H9 (cell line): Measurements from ENCODE around the gene SDK2. TPM values are rescaled to one million over a fixed set of nuclear protein-coding genes. Genes with fewer than 3 reads are reported as not detected.

ENCODE experiments used
- DNase-seq: peaks from one replicate; pipeline ENCODE4 v3.0.0-alpha.2; 2017
- H2AFZ ChIP-seq: one replicate; pipeline ENCODE4 v1.6.1; 2013; ENCODE audit warnings: mild to moderate bottlenecking, low read length, control low read depth, moderate library complexity
- H2AK5ac ChIP-seq: 2 replicates; pipeline ENCODE4 v1.6.1; 2013; ENCODE audit warnings: low read length, control low read depth, mixed read lengths; ENCODE audit not compliant: insufficient read length
- H2BK120ac ChIP-seq: one replicate; pipeline ENCODE4 v1.6.1; 2013; ENCODE audit warnings: low read depth, mild to moderate bottlenecking, low read length, control low read depth, inconsistent platforms; ENCODE audit not compliant: poor library complexity, severe bottlenecking
- H2BK12ac ChIP-seq: 2 replicates; pipeline ENCODE4 v1.6.1; 2013; ENCODE audit warnings: low read length, control low read depth, mixed read lengths, low read depth; ENCODE audit not compliant: insufficient read length
- H2BK15ac ChIP-seq: 2 replicates; pipeline ENCODE4 v1.6.1; 2013; ENCODE audit warnings: low read depth, low read length, control low read depth
- H2BK20ac ChIP-seq: one replicate; pipeline ENCODE4 v1.6.1; 2013; ENCODE audit warnings: low read depth, mild to moderate bottlenecking, low read length, control low read depth, inconsistent platforms; ENCODE audit not compliant: poor library complexity, severe bottlenecking
- H2BK5ac ChIP-seq: 2 replicates; pipeline ENCODE4 v1.6.1; 2013; ENCODE audit warnings: low read length, control low read depth, mixed read lengths; ENCODE audit not compliant: insufficient read length
- H3K14ac ChIP-seq: 2 replicates; pipeline ENCODE4 v1.6.1; 2013; ENCODE audit warnings: low read length, control low read depth; ENCODE audit not compliant: insufficient read depth
- H3K18ac ChIP-seq: 2 replicates; pipeline ENCODE4 v1.6.1; 2013; ENCODE audit warnings: low read depth, mild to moderate bottlenecking, mixed read lengths, low read length, control low read depth; ENCODE audit not compliant: insufficient read length
- H3K23ac ChIP-seq: 2 replicates; pipeline ENCODE4 v1.6.1; 2013; ENCODE audit warnings: low read length, control low read depth, mixed read lengths, low read depth; ENCODE audit not compliant: insufficient read length
- H3K23me2 ChIP-seq: 2 replicates; pipeline ENCODE4 v1.6.1; 2013; ENCODE audit warnings: low read depth, mild to moderate bottlenecking, mixed read lengths, low read length, control low read depth; ENCODE audit not compliant: insufficient read length, poor library complexity, severe bottlenecking
- H3K27ac ChIP-seq: 2 replicates; pipeline ENCODE4 v1.5.1; 2013; ENCODE audit warnings: low read length, control low read depth, mixed read lengths, low read depth; ENCODE audit not compliant: insufficient read length
- H3K27me3 ChIP-seq: 2 replicates; pipeline ENCODE4 v1.6.1; 2013; ENCODE audit warnings: low read length, control low read depth, inconsistent platforms; ENCODE audit not compliant: insufficient read depth
- H3K4ac ChIP-seq: 2 replicates; pipeline ENCODE4 v1.6.1; 2013; ENCODE audit warnings: low read depth, mild to moderate bottlenecking, control low read depth, inconsistent platforms, low read length, moderate library complexity
- H3K4me1 ChIP-seq: 2 replicates; pipeline ENCODE4 v1.6.1; 2013; ENCODE audit warnings: low read length, control low read depth, inconsistent platforms; ENCODE audit not compliant: insufficient read depth
- H3K4me2 ChIP-seq: 2 replicates; pipeline ENCODE4 v1.6.1; 2013; ENCODE audit warnings: low read length, control low read depth, mixed read lengths; ENCODE audit not compliant: insufficient read length, insufficient read depth
- H3K56ac ChIP-seq: 2 replicates; pipeline ENCODE4 v1.6.1; 2013; ENCODE audit warnings: low read depth, mild to moderate bottlenecking, mixed read lengths, low read length, control low read depth; ENCODE audit not compliant: insufficient read length
- H3K79me1 ChIP-seq: 2 replicates; pipeline ENCODE4 v1.6.1; 2013; ENCODE audit warnings: low read depth, mild to moderate bottlenecking, moderate library complexity, low read length, control low read depth, inconsistent platforms; ENCODE audit not compliant: insufficient read depth, poor library complexity, severe bottlenecking
- H3K79me2 ChIP-seq: 2 replicates; pipeline ENCODE4 v1.6.1; 2013; ENCODE audit warnings: low read length, control low read depth, inconsistent platforms; ENCODE audit not compliant: insufficient read depth
- H3K9ac ChIP-seq: 2 replicates; pipeline ENCODE4 v1.6.1; 2013; ENCODE audit warnings: low read length, control low read depth, mixed read lengths; ENCODE audit not compliant: insufficient read length; ENCODE audit errors: extremely low read depth
- H3K9me3 ChIP-seq: one replicate; pipeline ENCODE4 v1.6.1; 2013; ENCODE audit warnings: low read depth, low read length, inconsistent platforms; ENCODE audit not compliant: control insufficient read depth
- H3T11ph ChIP-seq: one replicate; pipeline ENCODE4 v1.6.1; 2013; ENCODE audit warnings: mild to moderate bottlenecking, low read length, control low read depth, inconsistent platforms
- H4K20me1 ChIP-seq: one replicate; pipeline ENCODE4 v1.6.1; 2013; ENCODE audit not compliant: control insufficient read depth, insufficient read length, insufficient read depth
- H4K5ac ChIP-seq: 2 replicates; pipeline ENCODE4 v1.6.1; 2013; ENCODE audit warnings: low read depth, mild to moderate bottlenecking, mixed read lengths, low read length, control low read depth; ENCODE audit not compliant: insufficient read length
- H4K8ac ChIP-seq: replicated peaks from 2 replicates; pipeline ENCODE4 v1.6.1; 2013; ENCODE audit warnings: low read length, control low read depth, mixed read lengths, low read depth; ENCODE audit not compliant: insufficient read length
- H4K91ac ChIP-seq: 2 replicates; pipeline ENCODE4 v1.6.1; 2013; ENCODE audit warnings: low read depth, mild to moderate bottlenecking, moderate library complexity, mixed read lengths, low read length, control low read depth; ENCODE audit not compliant: insufficient read length
- H3K27ac Mint-ChIP-seq, 3 experiments: 2 replicates in 2 of 3; 3 replicates in 1 of 3; pipeline ENCODE4 v1.8.0; 2020 to 2021; ENCODE audit warnings: mixed read lengths in 3 of 3, mild to moderate bottlenecking in 1 of 3, moderate library complexity in 1 of 3
- H3K27me3 Mint-ChIP-seq: 2 replicates; pipeline ENCODE4 v1.8.0; 2021; ENCODE audit warnings: low read depth, mild to moderate bottlenecking, moderate library complexity, mixed read lengths
- H3K36me3 Mint-ChIP-seq, 3 experiments: 2 replicates in 2 of 3; 3 replicates in 1 of 3; pipeline ENCODE4 v1.8.0; 2020 to 2021; ENCODE audit warnings: low read depth in 3 of 3, mixed read lengths in 3 of 3; ENCODE audit not compliant: insufficient read depth in 1 of 3
- H3K4me1 Mint-ChIP-seq, 2 experiments: 2 replicates each; pipeline ENCODE4 v1.8.0; 2020; ENCODE audit warnings: mixed read lengths in 2 of 2
- H3K4me3 Mint-ChIP-seq, 2 experiments: 2 replicates in 1 of 2; 3 replicates in 1 of 2; pipeline ENCODE4 v1.8.0; 2020 to 2021; ENCODE audit warnings: mild to moderate bottlenecking in 2 of 2, mixed read lengths in 2 of 2, moderate library complexity in 1 of 2
- H3K9me3 Mint-ChIP-seq, 2 experiments: 2 replicates in 1 of 2; 3 replicates in 1 of 2; pipeline ENCODE4 v1.8.0; 2020; ENCODE audit warnings: mild to moderate bottlenecking in 2 of 2, mixed read lengths in 2 of 2, moderate library complexity in 1 of 2
- whole genome bisulfite sequencing: extraction: QIAGEN DNeasy Blood & Tissue Kit; methylation state at CpG from one replicate; pipeline ENCODE4 v1.1.7; 2013; ENCODE audit warnings: missing lambda C conversion rate, low lambda C conversion rate, mixed read lengths; ENCODE audit not compliant: insufficient read length; ENCODE audit errors: extremely low coverage; 5-methylcytosine and 5-hydroxymethylcytosine counted together
- total RNA-seq: library from RNA; stranded (reverse); gene quantifications from 2 replicates; pipeline ENCODE4 v1.2.1, GENCODE V29; 2021
- TF ChIP-seq, protein P1 (sequence below): fragments of 200-600 bp; sonication (generic); conservative IDR thresholded peaks from 3 replicates; pipeline ENCODE4 v1.8.0; 2021; ENCODE audit warnings: antibody characterized with exemption, mild to moderate bottlenecking

SDK2 gene
- total RNA-seq, 1 experiment from 2014 or later: 9.1 TPM

DNA sequence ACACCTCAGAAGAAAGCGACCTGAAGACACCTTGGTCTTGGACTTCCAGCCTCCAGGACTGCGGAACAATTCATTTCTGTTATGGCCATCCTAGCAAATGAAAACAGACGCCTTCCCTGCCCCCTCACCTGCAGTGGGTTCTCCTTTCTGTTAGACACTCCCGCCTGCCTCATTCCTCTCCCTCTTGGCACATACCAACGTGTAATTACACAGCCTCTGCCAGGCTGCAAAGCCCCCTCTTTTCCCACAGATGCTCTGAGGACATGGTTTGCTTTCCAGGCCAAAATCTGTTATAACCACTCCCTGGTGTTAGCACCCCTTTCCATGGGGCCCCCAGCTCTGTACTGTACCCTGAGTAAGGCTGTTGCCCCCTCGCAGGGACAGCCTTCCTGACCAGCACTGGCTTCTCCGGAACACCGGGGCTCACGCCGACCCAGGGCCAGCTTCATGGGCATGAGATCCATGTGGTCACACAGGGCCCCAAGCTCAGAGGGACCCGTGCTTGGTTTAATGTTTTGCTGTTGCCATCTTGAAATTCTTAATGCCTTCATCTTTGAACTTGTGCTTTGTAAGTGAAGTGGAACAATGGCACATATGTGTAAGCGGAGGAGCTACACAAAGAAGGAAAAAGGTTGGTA is 64.1 kb downstream of the SDK2 start:
- Histone ChIP-seq H3K23me2 (no peaks in the 10 kb centered on the region), H4K91ac (no peak overlapping the region), H2BK5ac (no peak overlapping the region), H3K9me3 (no peaks in the 10 kb centered on the region), H3K79me1 (no peaks in the 10 kb centered on the region), H4K5ac (no peak overlapping the region), H2BK20ac (no peak overlapping the region), H2BK12ac (no peak overlapping the region), H3K56ac (no peak overlapping the region), H2BK15ac (no peak overlapping the region), H3K14ac (no peak overlapping the region), H3K9ac (no peak overlapping the region), H3K27me3 (no peaks in the 10 kb centered on the region), H4K8ac (no peak overlapping the region), H3K27ac (no peak overlapping the region), H2AK5ac (no peak overlapping the region), H2BK120ac (no peak overlapping the region), H3K4ac (no peak overlapping the region), H3K23ac (no peak overlapping the region), H3T11ph (no peak overlapping the region), H3K79me2 (no peaks in the 10 kb centered on the region), H3K4me1 (no peaks in the 10 kb centered on the region), H2AFZ (no peak overlapping the region), H3K18ac (no peak overlapping the region), H4K20me1 (no peaks in the 10 kb centered on the region), H3K4me2 (no peak overlapping the region)
- TF ChIP-seq, protein P1, sequence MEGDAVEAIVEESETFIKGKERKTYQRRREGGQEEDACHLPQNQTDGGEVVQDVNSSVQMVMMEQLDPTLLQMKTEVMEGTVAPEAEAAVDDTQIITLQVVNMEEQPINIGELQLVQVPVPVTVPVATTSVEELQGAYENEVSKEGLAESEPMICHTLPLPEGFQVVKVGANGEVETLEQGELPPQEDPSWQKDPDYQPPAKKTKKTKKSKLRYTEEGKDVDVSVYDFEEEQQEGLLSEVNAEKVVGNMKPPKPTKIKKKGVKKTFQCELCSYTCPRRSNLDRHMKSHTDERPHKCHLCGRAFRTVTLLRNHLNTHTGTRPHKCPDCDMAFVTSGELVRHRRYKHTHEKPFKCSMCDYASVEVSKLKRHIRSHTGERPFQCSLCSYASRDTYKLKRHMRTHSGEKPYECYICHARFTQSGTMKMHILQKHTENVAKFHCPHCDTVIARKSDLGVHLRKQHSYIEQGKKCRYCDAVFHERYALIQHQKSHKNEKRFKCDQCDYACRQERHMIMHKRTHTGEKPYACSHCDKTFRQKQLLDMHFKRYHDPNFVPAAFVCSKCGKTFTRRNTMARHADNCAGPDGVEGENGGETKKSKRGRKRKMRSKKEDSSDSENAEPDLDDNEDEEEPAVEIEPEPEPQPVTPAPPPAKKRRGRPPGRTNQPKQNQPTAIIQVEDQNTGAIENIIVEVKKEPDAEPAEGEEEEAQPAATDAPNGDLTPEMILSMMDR: no peak
- Mint-ChIP-seq H3K4me3 (no peak overlapping the region), H3K36me3 (no peaks in the 10 kb centered on the region), H3K4me1 (peaks cover 12 to 22% of the 10 kb centered on the region in 2 experiments; a peak in 3 of 4 replicates), H3K27me3 (no peaks in the 10 kb centered on the region; the same call in none of the 2 replicates), H3K9me3 (no peaks in the 10 kb centered on the region), H3K27ac (no peak overlapping the region; a peak in 1 of 7 replicates)
- DNase-seq: no peak
- no CpG with 5 or more reads among the region's 12 CpGs for WGBS
